ENCODE measurements around the gene TMEM9. TPM values are rescaled to one million over a fixed set of nuclear protein-coding genes. Genes with fewer than 3 reads are reported as not detected.

Gene TMEM9
- total RNA-seq, 1 donor from 2014 or later: 88.2 TPM

GRCh38 chr1:201109651-201110050 lies 44.6 kb downstream of the TMEM9 start:
- DNase-seq (ENCODE audit: low read depth): no peak

- no peak for DNase-seq (ENCODE audit: low read depth)
Observed at GRCh38 chr1:201108614-201109013, 45.7 kb downstream of the TMEM9 start.

- peak; percentile 53 for DNase-seq (ENCODE audit: low read depth)
Observed at GRCh38 chr1:201105688-201106087, 48.6 kb downstream of the TMEM9 start.

- peak; percentile 67 for DNase-seq (ENCODE audit: low read depth)
Observed at GRCh38 chr1:201104141-201104540, 50.1 kb downstream of the TMEM9 start.

- peak; percentile 93 for DNase-seq (ENCODE audit: low read depth)
Observed at GRCh38 chr1:201103666-201104065, 50.6 kb downstream of the TMEM9 start.

- peak; percentile 27 for DNase-seq (ENCODE audit: low read depth)
Observed at GRCh38 chr1:201100169-201100930, 53.9 kb downstream of the TMEM9 start.

- peak; percentile 71 for DNase-seq (ENCODE audit: low read depth)
Observed at GRCh38 chr1:201098992-201099677, 55.1 kb downstream of the TMEM9 start.

- DNase-seq (ENCODE audit: low read depth): peak; percentile 56
Observed at GRCh38 chr1:201096977-201097856, 57.1 kb downstream of the TMEM9 start.

GRCh38 chr1:201096041-201096461 lies 58.2 kb downstream of the TMEM9 start:
- peak; percentile 96 for DNase-seq (ENCODE audit: low read depth)

GRCh38 chr1:201095581-201095980 lies 58.7 kb downstream of the TMEM9 start:
- no peak for DNase-seq (ENCODE audit: low read depth)

- peak; percentile 49 for DNase-seq (ENCODE audit: low read depth)
Observed at GRCh38 chr1:201094832-201095231, 59.4 kb downstream of the TMEM9 start.

- no peak for DNase-seq (ENCODE audit: low read depth)
Observed at GRCh38 chr1:201093962-201094361, 60.3 kb downstream of the TMEM9 start.

GRCh38 chr1:201093561-201093960 lies 60.7 kb downstream of the TMEM9 start:
- no peak for DNase-seq (ENCODE audit: low read depth)

GRCh38 chr1:201092738-201093137 lies 61.5 kb downstream of the TMEM9 start:
- DNase-seq (ENCODE audit: low read depth): no peak

- DNase-seq (ENCODE audit: low read depth): no peak
Observed at GRCh38 chr1:201091256-201091655, 63.0 kb downstream of the TMEM9 start.

- DNase-seq (ENCODE audit: low read depth): peak; percentile 48
Observed at GRCh38 chr1:201090541-201090940, 63.7 kb downstream of the TMEM9 start.

GRCh38 chr1:201089596-201089995 lies 64.7 kb downstream of the TMEM9 start:
- peak; percentile 46 for DNase-seq (ENCODE audit: low read depth)

GRCh38 chr1:201088901-201089525 lies 65.3 kb downstream of the TMEM9 start:
- no peak for DNase-seq (ENCODE audit: low read depth)

- DNase-seq (ENCODE audit: low read depth): no peak
Observed at GRCh38 chr1:201088395-201088794, 65.9 kb downstream of the TMEM9 start.

- peak; percentile 71 for DNase-seq (ENCODE audit: low read depth)
Observed at GRCh38 chr1:201085902-201086735, 68.2 kb downstream of the TMEM9 start.

Measured in myocyte (in vitro differentiated cells).